Effector CD4-positive, alpha-beta T cell (primary cell): ENCODE data around the gene NMD3.

ENCODE experiments used
- DNase-seq: peaks from one replicate; pipeline ENCODE4 v3.0.0-alpha.2; 2020

NMD3 gene

GRCh38 chr3:161289174-161289573, 68.1 kb downstream of the NMD3 start:
- no peak for DNase-seq

- no peak for DNase-seq
These were observed 70.2 kb downstream of the NMD3 start for GRCh38 chr3:161291191-161291901.

- DNase-seq, result no peak
These were observed 72.3 kb downstream of the NMD3 start for GRCh38 chr3:161293381-161293780.

GRCh38 chr3:161295325-161295724, 74.2 kb downstream of the NMD3 start:
- no peak for DNase-seq

GRCh38 chr3:161296814-161297213, 75.7 kb downstream of the NMD3 start:
- DNase-seq, result no peak
